Epithelial cell of proximal tubule (primary cell): Measurements from ENCODE around the gene GAB3. TPM values are rescaled to one million over a fixed set of nuclear protein-coding genes. Genes with fewer than 3 reads are reported as not detected.

Experiments
- DNase-seq: peaks from one replicate; pipeline ENCODE4 v3.0.0-alpha.2; 2011; ENCODE audit warnings: low read depth
- H3K4me3 ChIP-seq: 2 replicates; pipeline ENCODE4 v1.5.1; 2011; ENCODE audit warnings: low read depth, mild to moderate bottlenecking, low read length
- total RNA-seq: library from RNA; depleted of rRNA; stranded (reverse); fragments of >200 nt; gene quantifications from 2 replicates; pipeline ENCODE4 v1.2.3, GENCODE V29; 2015
- TF ChIP-seq, protein P1 (sequence below): conservative IDR thresholded peaks from 2 replicates; pipeline ENCODE4 v1.5.1; 2012; ENCODE audit warnings: low read depth, mild to moderate bottlenecking, low read length

The GAB3 gene
- total RNA-seq, 1 donor from 2014 or later = not detected

DNA sequence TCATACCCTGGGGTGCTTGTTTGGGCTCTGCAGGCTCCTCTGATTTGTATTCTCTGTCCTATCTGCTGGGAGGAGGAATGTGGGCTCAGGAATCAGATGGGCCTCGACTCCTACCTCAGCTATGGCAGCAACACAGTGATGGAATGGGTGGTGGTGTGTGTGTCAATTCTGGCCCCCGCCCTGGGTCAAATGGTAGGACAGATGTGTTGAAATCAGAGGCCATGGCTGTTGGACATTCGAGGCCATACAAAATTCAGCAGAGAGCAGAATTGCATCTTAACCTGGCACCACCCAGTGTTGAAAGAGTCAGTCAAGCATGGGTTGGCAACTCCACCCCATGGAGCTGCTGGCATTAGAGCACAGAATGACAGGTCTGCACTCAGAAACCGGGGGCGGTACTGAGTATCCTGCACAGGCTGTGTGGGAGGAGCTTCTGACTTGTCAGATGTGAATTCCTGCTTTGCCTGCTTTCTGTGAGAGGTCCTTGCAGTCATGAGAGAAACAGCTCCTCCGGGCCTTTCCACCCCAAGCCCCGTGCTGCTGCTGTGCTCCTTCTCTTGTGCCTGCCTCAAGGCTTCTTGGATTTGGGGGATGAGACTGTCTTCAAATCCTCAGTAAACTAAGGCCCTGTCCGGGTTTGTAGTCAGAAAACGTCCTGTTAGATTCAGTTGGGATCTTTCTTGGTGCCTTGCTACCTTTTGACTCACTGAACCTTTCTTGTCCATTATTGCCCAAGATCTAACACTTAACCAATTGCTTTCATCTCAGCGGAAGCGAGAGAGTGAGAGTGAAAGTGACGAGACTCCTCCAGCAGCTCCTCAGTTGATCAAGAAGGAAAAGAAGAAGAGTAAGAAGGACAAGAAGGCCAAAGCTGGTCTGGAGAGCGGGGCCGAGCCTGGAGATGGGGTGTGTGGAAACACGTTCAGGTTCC, 24.8 kb upstream of the GAB3 start:
- peak; percentile 52 for DNase-seq
- no peak overlapping the region for H3K4me3 ChIP-seq
- TF ChIP-seq, protein P1, sequence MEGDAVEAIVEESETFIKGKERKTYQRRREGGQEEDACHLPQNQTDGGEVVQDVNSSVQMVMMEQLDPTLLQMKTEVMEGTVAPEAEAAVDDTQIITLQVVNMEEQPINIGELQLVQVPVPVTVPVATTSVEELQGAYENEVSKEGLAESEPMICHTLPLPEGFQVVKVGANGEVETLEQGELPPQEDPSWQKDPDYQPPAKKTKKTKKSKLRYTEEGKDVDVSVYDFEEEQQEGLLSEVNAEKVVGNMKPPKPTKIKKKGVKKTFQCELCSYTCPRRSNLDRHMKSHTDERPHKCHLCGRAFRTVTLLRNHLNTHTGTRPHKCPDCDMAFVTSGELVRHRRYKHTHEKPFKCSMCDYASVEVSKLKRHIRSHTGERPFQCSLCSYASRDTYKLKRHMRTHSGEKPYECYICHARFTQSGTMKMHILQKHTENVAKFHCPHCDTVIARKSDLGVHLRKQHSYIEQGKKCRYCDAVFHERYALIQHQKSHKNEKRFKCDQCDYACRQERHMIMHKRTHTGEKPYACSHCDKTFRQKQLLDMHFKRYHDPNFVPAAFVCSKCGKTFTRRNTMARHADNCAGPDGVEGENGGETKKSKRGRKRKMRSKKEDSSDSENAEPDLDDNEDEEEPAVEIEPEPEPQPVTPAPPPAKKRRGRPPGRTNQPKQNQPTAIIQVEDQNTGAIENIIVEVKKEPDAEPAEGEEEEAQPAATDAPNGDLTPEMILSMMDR = no peak

DNA sequence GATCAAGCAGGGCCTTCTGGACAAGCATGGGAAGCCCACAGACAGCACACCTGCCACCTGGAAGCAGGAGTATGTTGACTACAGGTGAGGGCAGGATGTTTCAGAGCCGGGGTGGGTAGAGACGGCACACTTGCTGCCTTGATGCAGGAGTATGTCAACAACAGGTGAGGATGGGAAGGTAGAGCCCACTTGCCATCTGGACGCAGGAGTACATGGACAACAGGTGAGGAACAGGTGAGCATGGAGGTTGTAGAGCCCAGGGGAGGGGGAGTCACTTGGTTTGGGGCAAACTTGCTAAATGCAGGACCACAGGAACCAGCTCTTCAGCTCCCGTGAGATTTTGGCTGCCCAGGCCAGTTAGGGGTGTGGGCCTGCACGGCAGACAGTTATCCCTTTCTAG, 23.7 kb upstream of the GAB3 start:
- TF ChIP-seq, protein P1 = no peak
- no peak for DNase-seq
- no peak overlapping the region for H3K4me3 ChIP-seq

DNA sequence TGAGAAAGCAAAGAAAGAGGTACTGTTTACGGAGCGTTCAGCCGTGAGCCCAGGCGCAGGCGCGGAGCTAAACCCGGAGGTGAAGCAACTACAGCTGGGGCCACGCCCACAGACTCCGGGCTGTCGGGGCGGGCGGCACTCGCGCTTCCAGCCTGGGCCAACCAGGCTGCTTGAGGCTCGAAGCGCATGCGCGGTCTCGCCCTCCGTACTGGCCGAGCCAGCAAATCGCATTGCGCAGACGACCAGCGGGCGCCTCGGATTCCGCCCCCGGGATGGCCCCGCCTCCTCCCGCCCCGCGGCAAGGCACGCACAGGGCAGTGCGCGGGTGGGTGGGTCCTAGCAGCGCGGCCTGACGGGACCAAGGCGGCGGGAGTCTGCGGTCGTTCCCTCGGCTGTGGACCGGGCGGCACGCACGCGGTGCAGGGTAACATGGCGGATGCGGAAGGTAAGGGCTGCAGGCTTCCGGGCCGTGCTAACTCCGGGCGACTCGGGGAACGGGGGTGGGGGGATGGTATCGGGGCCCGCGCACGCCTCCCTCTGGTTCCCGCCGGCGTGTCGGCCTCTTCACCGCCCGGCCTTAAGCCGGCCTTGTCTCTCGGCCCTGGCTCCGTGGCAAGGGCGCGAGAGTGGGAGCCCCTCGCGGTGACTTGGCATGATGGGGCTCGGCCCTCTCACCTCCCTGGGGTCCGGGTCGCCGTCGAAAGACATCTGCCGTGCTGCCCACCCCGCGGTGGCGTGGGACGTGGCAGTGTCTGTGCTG, 11.8 kb upstream of the GAB3 start, which contains the start of gene DKC1:
Gene DKC1, plus strand, starts transcription at position 328 of the 760 bp plus-strand sequence. Its CDS starts 102 bp downstream, at position 430.
- no peak for DNase-seq
- TF ChIP-seq, protein P1 = no peak
- H3K4me3 ChIP-seq = peak within 1 kb of the TSS; percentile 70

DNA sequence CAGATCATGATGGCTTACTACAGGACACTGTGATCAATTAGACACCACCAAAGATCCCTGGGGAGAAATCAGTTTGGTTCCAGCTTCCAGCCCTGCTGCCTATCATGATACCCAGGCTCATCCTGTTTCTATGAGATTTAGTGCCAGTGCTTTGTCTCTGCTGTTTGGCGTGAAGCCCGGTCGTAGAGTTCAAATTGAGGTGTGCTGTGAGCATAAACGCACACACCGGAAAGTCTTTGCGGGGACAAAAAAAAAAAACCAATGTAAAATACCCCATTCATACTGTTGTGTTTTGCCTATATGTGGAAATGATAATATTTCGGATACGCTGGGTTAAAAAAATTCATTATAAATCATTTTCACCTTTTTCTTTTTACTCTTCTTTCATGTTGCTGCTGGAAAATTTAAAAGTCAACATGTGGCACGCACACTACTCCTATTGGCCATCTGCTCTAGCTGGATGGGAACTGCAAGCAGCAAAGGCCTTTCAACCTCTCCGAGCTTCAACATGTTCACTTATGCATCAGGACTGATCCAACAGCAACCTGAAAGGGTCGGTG, 11.2 kb upstream of the GAB3 start:
- no peak for DNase-seq
- peak overlapping the region; percentile 70 for H3K4me3 ChIP-seq
- TF ChIP-seq, protein P1 = no peak

DNA sequence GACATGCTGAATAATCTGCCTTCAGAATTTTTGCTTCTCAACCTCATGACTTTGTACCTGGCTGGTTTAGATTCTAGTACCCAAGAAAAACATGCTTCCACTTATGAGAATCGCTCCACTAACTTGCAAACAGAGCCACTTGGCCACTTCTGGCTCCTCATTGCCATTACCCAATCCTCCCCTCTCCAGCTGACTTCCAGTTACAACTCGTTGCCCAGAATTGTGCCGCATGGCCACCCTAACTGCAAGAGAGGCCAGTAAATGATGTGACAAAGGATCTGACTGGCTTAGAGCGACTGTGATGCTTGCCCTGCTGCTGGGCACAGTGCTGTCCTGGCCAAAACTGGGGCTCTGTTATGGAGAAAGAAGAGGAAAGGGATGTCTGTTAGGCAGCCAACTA, 7.8 kb upstream of the GAB3 start:
- no peak for DNase-seq
- no peak overlapping the region for H3K4me3 ChIP-seq
- TF ChIP-seq, protein P1 = no peak

DNA sequence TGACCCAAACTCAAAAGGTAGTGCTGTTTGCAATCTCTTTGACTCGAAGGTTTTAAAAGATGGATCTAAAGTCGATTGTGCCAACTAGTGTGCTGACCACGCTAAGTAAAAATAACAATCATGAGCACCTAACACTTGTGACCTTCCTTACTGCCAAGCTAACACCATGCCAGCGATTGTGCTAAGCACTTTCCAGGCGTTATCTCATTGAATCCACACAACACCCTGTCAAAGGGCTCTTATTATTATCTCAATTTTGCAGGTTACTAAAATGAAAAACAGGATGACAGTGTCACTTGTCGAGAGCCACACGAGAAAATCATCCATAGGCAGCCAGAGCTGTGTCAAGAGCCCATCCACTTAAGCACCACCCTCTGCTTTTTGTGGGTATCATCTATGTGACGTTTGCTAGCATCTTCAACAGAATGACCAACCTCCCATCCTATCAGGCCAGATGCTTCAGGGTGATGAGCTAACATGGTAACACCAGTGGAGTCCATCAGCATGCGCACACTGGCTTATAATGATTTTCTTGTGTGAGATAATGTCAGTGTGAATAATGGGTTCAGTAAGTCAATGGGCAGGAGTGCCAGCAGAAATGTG, 893 bp upstream of the GAB3 start:
- no peak overlapping the region for H3K4me3 ChIP-seq
- DNase-seq = no peak
- TF ChIP-seq, protein P1 = no peak
